K562 (cell line): ENCODE measurements around the gene KASH5. TPM values are rescaled to one million over a fixed set of nuclear protein-coding genes. Genes with fewer than 3 reads are reported as not detected.

Experiments used
- FOXK1 ChIP-seq: sonication (generic); formaldehyde crosslinking; IDR thresholded peaks from 2 replicates; pipeline ENCODE4 v1.8.0; 2022; ENCODE audit warnings: missing genetic modification reagents, mild to moderate bottlenecking, borderline replicate concordance
- HBP1 ChIP-seq: fragments of 450-650 bp; formaldehyde crosslinking; IDR thresholded peaks from 2 replicates; pipeline ENCODE4 v1.4.0; 2022; ENCODE audit warnings: missing genetic modification characterization
- HDAC2 ChIP-seq: fragments of 450-650 bp; IDR thresholded peaks from 2 replicates; pipeline ENCODE4 v1.6.1; 2016; ENCODE audit warnings: mild to moderate bottlenecking
- HDGF ChIP-seq: fragments of 450-650 bp; IDR thresholded peaks from 2 replicates; pipeline ENCODE4 v1.6.1; 2016
- MAFK ChIP-seq: IDR thresholded peaks from 2 replicates; pipeline ENCODE4 v1.6.1; 2011; ENCODE audit warnings: low read length, improper control_type of control experiment
- NFATC3 ChIP-seq: fragments of 450-650 bp; IDR thresholded peaks from 2 replicates; pipeline ENCODE4 v1.6.1; 2017; ENCODE audit warnings: mild to moderate bottlenecking
- SMARCE1 ChIP-seq: fragments of 450-650 bp; IDR thresholded peaks from 2 replicates; pipeline ENCODE4 v1.7.1; 2016; ENCODE audit warnings: mild to moderate bottlenecking
- STAG1 ChIP-seq: sonication (generic); formaldehyde crosslinking; IDR thresholded peaks from 2 replicates; pipeline ENCODE4 v1.5.0; 2020; ENCODE audit warnings: missing genetic modification reagents, borderline replicate concordance
- ZMIZ1 ChIP-seq, 2 experiments: fragments of 150-350 bp in 1 of 2; IDR thresholded peaks; 2 replicates each; pipeline ENCODE4 v1.6.1; 2012 to 2016; ENCODE audit warnings: low read depth in 2 of 2, low read length in 2 of 2, mild to moderate bottlenecking in 1 of 2, moderate library complexity in 1 of 2
- ZNF217 ChIP-seq: sonication (generic); formaldehyde crosslinking; IDR thresholded peaks from 2 replicates; pipeline ENCODE4 v1.8.0; 2022; ENCODE audit warnings: mild to moderate bottlenecking, missing genetic modification reagents
- ZNF274 ChIP-seq: IDR thresholded peaks from 2 replicates; pipeline ENCODE4 v1.6.1; 2011; ENCODE audit warnings: low read depth, mild to moderate bottlenecking, low read length, moderate library complexity, borderline replicate concordance
- ZNF318 ChIP-seq, 2 experiments: fragments of 450-650 bp; IDR thresholded peaks; 2 replicates each; pipeline ENCODE4 v1.6.1; 2016; ENCODE audit warnings: mild to moderate bottlenecking in 2 of 2, borderline replicate concordance in 1 of 2, low read depth in 1 of 2, moderate library complexity in 1 of 2
- ZNF444 ChIP-seq: fragments of 250-450 bp; sonication (Bioruptor Pico); IDR thresholded peaks from 2 replicates; pipeline ENCODE4 v1.4.0; 2020; ENCODE audit warnings: mild to moderate bottlenecking, moderate library complexity
- polyA plus RNA-seq, 8 experiments: library from polyadenylated mRNA; depleted of rRNA in 4 of 8; stranded (reverse) in 5 of 8; unstranded in 3 of 8; fragments of >200 nt; fragmentation: Nextera tagmentation in 2 of 8; fragmentation: Illumina TruSeq in 1 of 8; extraction: Ambion mirVana in 2 of 8; extraction: Trizol in 1 of 8; gene quantifications; 2 replicates each; pipeline versions ENCODE4 v1.2.1 to v1.2.3, GENCODE V29; 2011 to 2014; ENCODE audit warnings: inconsistent platforms in 1 of 8, missing spikeins in 1 of 8
- total RNA-seq, 7 experiments: library from RNA; depleted of rRNA in 6 of 7; stranded (reverse); fragments of >200 nt in 6 of 7; fragmentation: Illumina TruSeq in 2 of 7; extraction: Trizol in 2 of 7; gene quantifications; 2 replicates each; pipeline versions ENCODE4 v1.2.1 to v1.2.3, GENCODE V29; 2011 to 2021; ENCODE audit warnings: low replicate concordance in 1 of 7

Gene KASH5
- total and polyA plus RNA-seq, 9 of the 15 experiments (the other 6 are each of a cell fraction or from before 2014, with no cell fraction given) = 0.07 to 0.84 (median 0.34) TPM; not detected in 1

- no peak for TF ChIP-seq ZNF444 (CRISPR knock-in tag)
- peak; percentile 71; the same call in 1 of the 2 replicates for TF ChIP-seq NFATC3
- TF ChIP-seq ZNF318 (IDR thresholded peaks at IDR 0.05; ENCODE audit: borderline replicate concordance in 1 of 2, low read depth in 1 of 2) = no peak
- TF ChIP-seq STAG1 (CRISPR knock-in tag) = peak; percentile 69; the same call in 1 of the 2 replicates
- TF ChIP-seq HDAC2 = 0 out of 2 replicates have a peak, but pooled peaks have one; percentile 45
- peak; percentile 99 for TF ChIP-seq HDGF
- no peak for TF ChIP-seq ZMIZ1 (IDR thresholded peaks at IDR 0.05; ENCODE audit: low read depth in 2 of 2, low read length in 2 of 2)
- TF ChIP-seq ZNF274 = no peak
- 0 out of 2 replicates have a peak, but pooled peaks have one; percentile 24 for TF ChIP-seq MAFK
- no peak for TF ChIP-seq FOXK1
- 0 out of 2 replicates have a peak, but pooled peaks have one; percentile 32 for TF ChIP-seq SMARCE1
- no peak for TF ChIP-seq ZNF217 (CRISPR knock-in tag)
- TF ChIP-seq HBP1 (CRISPR knock-in tag) = 0 out of 2 replicates have a peak, but pooled peaks have one; percentile 39
Measured at GRCh38 chr19:49391581-49392399, 3.7 kb downstream of the KASH5 start (continued).
